Measurements from ENCODE around the gene NOL3. TPM values are rescaled to one million over a fixed set of nuclear protein-coding genes. Genes with fewer than 3 reads are reported as not detected.

Gene NOL3
- total RNA-seq, 1 donor, result 10.1 TPM

GRCh38 chr16:67179421-67180080 lies 9.2 kb downstream of the NOL3 start:
- no peak for DNase-seq (ENCODE audit: low read depth)
- TF ChIP-seq CTCF (IDR thresholded peaks at IDR 0.05; ENCODE audit: insufficient read depth, low read length), result no peak
- H3K4me3 ChIP-seq (ENCODE audit: low read depth, low read length), result no peak overlapping the region

- no peak for DNase-seq (ENCODE audit: low read depth)
- TF ChIP-seq CTCF (IDR thresholded peaks at IDR 0.05; ENCODE audit: insufficient read depth, low read length), result no peak
- no peak overlapping the region for H3K4me3 ChIP-seq (ENCODE audit: low read depth, low read length)
These were observed 9.8 kb downstream of the NOL3 start for GRCh38 chr16:67180166-67180565.

GRCh38 chr16:67181346-67181745 lies 11.0 kb downstream of the NOL3 start:
- TF ChIP-seq CTCF (IDR thresholded peaks at IDR 0.05; ENCODE audit: insufficient read depth, low read length), result no peak
- peak; percentile 93 for DNase-seq (ENCODE audit: low read depth)
- peak overlapping the region; percentile 15 for H3K4me3 ChIP-seq (ENCODE audit: low read depth, low read length)

GRCh38 chr16:67182288-67182687 lies 11.9 kb downstream of the NOL3 start:
- TF ChIP-seq CTCF (IDR thresholded peaks at IDR 0.05; ENCODE audit: insufficient read depth, low read length), result no peak
- DNase-seq (ENCODE audit: low read depth), result no peak
- peak overlapping the region; percentile 76 for H3K4me3 ChIP-seq (ENCODE audit: low read depth, low read length)

- no peak for DNase-seq (ENCODE audit: low read depth)
- TF ChIP-seq CTCF (IDR thresholded peaks at IDR 0.05; ENCODE audit: insufficient read depth, low read length), result no peak
- peak overlapping the region; percentile 76 for H3K4me3 ChIP-seq (ENCODE audit: low read depth, low read length)
These were observed 12.9 kb downstream of the NOL3 start for GRCh38 chr16:67183284-67183626.

- DNase-seq (ENCODE audit: low read depth), result peak; percentile 98
- TF ChIP-seq CTCF (IDR thresholded peaks at IDR 0.05; ENCODE audit: insufficient read depth, low read length), result no peak
These were observed 13.5 kb downstream of the NOL3 start, which contains the start of gene MATCAP1 for GRCh38 chr16:67183627-67184452. TSS of gene MATCAP1 (minus strand) at chr16:67183963. CDS start at chr16:67180610, 3,353 bp downstream.

More at GRCh38 chr16:67183627-67184452, 13.5 kb downstream of the NOL3 start, which contains the start of gene MATCAP1:
- H3K4me3 ChIP-seq (ENCODE audit: low read depth, low read length), result peak within 1 kb of the TSS; percentile 76

Data from fibroblast of the aortic adventitia (primary cell).